Measurements from ENCODE around the gene ARFGEF2.

GRCh38 chr20:48952656-48953055 is 31.1 kb downstream of the ARFGEF2 start:
- TF ChIP-seq JUND (IDR thresholded peaks at IDR 0.05) (no peak), CTCF (IDR thresholded peaks at IDR 0.05 in 2 of 3, conservative IDR thresholded peaks at IDR 0.05 in 1 of 3; ENCODE audit: borderline replicate concordance in 1 of 3, insufficient read depth in 1 of 3, low read depth in 2 of 3, low read length in 2 of 3) (no peak), REST (IDR thresholded peaks at IDR 0.05; ENCODE audit: low read depth) (no peak)
- TF ChIP-seq, protein P1, sequence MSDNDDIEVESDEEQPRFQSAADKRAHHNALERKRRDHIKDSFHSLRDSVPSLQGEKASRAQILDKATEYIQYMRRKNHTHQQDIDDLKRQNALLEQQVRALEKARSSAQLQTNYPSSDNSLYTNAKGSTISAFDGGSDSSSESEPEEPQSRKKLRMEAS (IDR thresholded peaks at IDR 0.05) = no peak
